HG03108 (cell line): ENCODE data around the gene TUBG2.

Experiments
- ATAC-seq: cut with Tn5 transposase; IDR thresholded peaks from one replicate; pipeline ENCODE4 v1.9.1; 2021; ENCODE audit warnings: moderate library complexity; ENCODE audit not compliant: unreplicated experiment

TUBG2 gene

DNA sequence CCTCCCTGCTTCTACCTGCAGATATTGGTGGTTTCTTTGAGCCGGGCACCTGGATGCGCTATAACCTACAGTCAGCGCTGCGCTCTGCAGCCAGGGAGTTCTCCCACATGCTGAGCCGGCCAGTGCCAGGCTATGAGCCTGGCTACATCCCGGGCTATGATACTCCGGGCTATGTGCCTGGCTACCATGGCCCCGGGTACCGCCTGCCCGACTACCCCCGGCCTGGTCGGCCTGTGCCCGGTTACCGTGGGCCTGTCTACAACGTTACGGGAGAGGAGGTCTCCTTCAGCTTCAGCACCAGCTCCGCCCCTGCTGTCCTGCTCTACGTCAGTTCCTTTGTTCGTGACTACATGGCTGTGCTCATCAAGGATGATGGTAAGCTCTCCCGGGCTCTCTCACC is 36.4 kb downstream of the TUBG2 start:
- no peak for ATAC-seq

DNA sequence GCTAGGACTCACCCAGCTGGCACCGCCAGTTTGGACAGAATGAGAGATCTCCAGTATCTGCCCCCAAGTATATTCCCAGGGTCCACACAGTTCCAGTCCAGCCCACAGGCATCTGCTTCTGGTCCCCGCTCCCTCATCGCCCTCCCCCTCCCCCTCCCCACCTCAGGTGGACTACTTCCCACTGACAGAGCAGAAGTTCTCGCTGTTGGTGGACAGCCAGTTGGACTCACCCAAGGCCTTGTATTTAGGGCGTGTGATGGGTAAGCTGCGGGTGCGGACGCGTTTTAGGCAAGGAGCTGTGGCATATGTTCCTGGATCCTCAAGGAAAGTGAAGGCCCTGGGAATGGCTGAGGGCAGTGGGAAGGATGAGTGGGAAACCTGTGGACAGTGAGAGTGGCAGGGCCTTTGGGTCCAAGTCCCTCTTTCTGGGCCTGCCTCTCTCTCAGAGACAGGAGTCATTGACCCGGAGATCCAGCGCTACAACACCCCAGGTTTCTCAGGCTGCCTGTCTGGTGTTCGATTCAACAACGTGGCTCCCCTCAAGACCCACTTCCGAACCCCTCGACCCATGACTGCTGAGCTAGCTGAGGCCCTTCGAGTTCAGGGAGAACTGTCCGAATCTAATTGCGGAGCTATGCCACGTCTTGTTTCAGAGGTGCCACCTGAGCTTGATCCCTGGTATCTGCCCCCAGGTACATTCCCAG is 38.2 kb downstream of the TUBG2 start:
- no peak for ATAC-seq

DNA sequence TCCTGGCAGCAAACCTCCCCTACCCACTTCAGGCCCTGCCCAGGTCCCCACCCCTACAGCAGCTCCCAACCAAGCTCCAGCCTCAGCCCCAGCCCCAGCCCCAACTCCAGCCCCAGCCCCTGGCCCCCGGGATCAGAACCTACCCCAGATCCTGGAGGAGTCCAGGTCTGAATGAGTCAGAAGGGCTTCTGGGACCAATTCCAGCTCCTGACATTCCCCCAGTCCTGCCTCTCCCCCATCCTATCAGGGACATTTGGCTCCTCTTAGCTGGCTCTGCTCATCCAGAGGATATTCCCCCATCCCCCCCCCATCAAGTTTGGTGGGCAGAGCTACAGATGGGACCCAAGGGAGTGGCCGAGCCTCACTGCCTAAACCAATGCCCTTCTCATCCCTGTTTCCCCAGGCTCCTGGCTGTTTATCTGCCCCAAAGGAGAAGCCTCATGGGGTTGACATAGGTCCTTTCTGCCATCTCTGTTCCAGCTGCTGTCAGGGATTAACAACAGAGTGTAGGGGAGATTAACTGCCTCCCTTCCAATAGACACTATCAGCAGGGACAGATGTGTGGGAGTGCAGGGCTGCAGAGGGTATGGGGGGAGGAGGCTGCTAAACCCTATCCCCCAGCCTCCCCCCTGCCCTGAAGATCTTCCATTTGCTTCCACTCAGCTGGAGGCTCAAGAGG is 39.8 kb downstream of the TUBG2 start:
- no peak for ATAC-seq

DNA sequence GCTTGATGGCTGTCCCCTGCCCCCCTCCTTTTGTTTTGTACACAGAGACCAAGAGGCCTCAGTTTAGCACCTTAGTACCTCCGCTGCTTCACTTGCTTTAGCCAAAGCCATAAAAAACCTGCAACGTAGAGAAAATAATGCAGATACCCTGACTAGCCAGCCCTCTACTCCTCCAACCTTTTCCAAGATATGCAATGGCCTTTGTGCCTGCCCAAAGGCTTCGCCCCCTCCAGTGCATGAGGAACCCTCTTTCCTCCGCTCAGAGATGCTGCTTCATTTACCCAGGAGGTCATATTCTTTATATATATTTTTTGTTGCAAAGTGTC is 40.3 kb downstream of the TUBG2 start:
- no peak for ATAC-seq

DNA sequence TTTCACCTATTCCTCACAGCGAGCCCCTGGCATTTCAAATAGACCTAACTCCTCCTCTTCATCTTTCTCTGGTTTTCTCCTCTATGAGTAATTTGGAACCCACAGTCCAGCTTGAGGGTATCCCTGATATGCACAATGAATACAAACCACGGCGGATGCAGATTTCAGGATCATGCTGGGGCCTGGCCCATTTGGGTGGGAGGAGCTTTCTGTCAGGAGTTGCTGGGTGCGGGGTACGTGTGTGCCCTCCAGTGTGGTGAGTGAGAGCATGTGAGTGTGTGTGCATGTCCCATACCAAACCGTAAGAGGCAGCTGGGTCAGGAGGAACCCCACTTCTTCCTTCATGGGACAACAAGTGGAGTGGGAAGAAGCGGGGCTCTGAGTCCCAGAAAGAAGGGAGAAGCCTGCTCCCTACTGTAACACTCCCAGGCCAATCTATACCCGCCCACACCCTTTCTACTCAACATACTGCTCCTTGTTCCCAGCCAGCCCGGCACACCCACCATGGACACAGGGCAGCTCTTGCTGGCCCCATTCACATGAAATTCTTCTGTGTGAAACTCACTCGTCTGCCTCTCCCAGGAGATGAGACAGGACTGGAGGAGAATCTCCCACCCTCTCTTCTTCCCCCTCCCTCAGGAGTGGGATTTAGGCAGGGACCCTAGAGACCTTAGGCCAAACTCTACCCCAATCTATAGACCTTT is 41.7 kb downstream of the TUBG2 start:
- no peak for ATAC-seq

DNA sequence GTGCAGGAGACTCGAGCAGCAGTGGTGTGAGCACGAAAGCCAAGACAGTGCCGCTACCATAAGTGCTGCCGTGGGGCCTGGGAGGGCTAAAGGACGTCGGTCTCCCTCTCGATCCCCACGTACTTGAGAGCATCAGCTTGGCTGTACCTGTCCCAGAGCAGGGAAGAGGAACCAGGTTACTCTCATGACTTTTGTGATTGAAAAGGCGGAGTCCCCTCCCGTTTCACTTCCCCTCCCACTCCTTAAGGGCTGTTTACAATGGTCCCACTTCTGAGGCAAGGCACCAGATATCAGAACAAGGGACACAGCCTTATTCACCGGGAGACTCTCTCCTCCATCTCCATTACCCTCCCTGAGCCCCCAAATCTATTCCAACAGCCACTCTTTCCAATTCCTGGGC is 43.4 kb downstream of the TUBG2 start:
- ATAC-seq = no peak

DNA sequence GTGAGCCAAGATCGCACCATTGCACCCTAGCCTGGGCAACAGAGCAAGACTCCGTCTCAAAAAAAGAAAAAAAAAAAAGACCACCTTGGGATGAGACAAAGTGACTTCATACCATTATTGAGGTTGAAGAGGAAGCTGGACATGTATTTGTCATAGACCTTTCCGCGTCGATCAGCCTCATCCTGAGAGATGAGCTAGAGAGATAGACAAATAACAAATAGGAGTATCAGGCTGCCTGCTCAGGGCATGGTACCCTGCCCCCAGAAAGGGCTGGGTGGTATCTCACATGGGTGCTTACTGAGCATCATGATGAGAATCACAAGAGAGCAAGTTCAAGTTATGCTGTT is 45.4 kb downstream of the TUBG2 start:
- peak; percentile 8 for ATAC-seq

DNA sequence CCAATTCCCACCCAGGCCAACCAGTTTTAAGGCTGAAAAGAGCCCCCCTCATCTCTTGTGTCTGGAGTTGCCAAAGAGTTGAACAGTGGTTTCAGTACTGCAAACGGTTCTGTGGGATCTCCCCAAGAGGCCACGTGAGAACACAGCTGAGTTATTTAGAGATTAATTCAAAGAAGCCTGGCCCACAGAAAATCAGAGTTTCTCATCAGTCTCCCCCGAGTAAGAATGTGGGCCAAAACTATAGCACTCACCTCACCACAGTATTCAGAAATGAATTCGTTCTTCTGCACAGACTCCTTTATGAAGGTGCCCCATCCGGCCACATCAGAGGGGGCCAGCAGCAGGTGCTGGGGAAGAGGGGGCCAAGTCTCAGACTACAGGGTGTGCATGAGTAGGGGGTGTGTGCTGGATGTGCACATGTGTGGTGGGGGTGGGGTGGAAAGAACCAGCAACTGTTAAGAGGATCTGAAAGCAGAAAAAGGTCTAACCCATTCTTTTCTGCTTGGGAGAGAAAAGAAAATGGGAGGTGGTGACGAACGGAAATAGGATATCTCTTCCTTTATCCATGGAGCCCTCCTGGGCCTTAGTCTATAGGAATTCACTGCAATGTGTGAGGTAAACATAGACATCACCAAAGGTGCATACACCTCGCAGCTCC is 45.9 kb downstream of the TUBG2 start:
- ATAC-seq = peak; percentile 85

DNA sequence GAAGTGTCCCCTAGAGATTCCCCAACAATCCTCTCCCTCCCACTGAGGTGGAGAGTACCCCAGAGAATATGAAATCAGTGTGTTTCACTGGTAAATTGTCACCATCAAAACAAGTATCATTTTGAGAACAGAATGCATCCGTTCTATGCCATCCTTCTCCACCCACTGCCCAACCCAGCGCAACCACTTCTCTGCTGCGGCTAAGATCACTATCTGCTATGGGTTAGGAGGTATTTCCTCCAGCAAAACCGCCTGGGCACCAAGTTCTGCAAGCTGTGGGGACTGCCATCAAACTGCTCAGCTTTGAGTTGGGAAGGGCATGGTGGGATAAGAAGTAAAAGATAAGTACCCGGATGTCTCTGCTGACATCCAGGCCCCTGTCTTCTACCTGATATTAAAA is 47.6 kb downstream of the TUBG2 start:
- ATAC-seq = no peak

DNA sequence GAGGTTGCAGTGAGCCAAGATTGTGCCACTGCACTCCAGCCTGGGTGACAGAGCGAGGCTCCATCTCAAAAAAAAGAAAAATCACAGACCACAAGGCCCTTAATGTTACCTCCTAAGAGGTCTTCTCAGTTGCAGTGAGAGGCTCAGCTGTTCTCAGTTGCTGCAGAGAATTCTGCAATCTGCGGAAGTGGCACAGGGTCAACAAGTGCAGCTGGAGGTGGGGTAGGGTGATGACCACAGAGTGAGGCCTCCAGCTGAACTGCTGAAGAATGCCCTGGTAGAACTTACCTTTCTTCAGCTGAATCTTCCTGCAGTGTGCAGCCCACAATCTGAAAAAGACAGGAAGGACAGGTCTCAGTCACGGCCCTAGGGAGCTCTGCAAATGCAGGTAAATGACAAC is 49.5 kb downstream of the TUBG2 start:
- no peak for ATAC-seq

DNA sequence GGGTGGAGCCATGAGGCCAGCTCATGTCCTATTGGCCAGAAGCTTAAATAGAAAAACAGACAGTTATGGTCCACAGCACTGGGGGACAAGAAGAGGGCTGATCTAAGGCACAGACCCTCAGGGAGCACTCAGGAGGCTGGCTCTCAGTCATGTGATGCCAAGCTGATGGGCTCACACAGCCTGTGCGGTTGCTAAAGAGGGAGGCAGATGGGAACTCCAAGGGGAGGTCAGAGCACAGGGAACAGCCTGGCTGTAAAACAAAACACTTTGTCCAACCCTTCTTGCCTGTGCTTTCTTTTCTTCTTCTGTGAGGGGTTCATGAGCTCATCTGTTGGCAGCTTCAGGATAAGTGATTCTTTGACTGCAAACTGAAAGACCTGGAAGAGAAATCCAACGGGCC is 50.5 kb downstream of the TUBG2 start:
- no peak for ATAC-seq
